Ishikawa (cell line): ENCODE measurements around the gene ZER1.

Experiments used
- CEBPB ChIP-seq: IDR thresholded peaks from 2 replicates; pipeline ENCODE4 v1.6.1; 2012
- CREB1 ChIP-seq: IDR thresholded peaks from 2 replicates; pipeline ENCODE4 v1.6.1; 2012; ENCODE audit warnings: low read depth
- EGR1 ChIP-seq: IDR thresholded peaks from 2 replicates; pipeline ENCODE4 v1.6.1; 2012
- EP300 ChIP-seq: IDR thresholded peaks from 2 replicates; pipeline ENCODE4 v1.6.1; 2012; ENCODE audit warnings: borderline replicate concordance
- FOXM1 ChIP-seq: IDR thresholded peaks from 2 replicates; pipeline ENCODE4 v1.6.1; 2012; ENCODE audit warnings: low read depth, borderline replicate concordance
- NFIC ChIP-seq: IDR thresholded peaks from 2 replicates; pipeline ENCODE4 v1.6.1; 2012
- RAD21 ChIP-seq: IDR thresholded peaks from 2 replicates; pipeline ENCODE4 v1.6.1; 2012; ENCODE audit warnings: low read depth
- TAF1 ChIP-seq: IDR thresholded peaks from 2 replicates; pipeline ENCODE4 v1.6.1; 2012; ENCODE audit warnings: low read depth, mild to moderate bottlenecking
- TCF12 ChIP-seq: IDR thresholded peaks from 2 replicates; pipeline ENCODE4 v1.6.1; 2012; ENCODE audit warnings: low read depth
- TEAD4 ChIP-seq: IDR thresholded peaks from 2 replicates; pipeline ENCODE4 v1.6.1; 2012
- YY1 ChIP-seq: IDR thresholded peaks from 2 replicates; pipeline ENCODE4 v1.6.1; 2012; ENCODE audit warnings: low read depth
- ZBTB7A ChIP-seq: IDR thresholded peaks from 2 replicates; pipeline ENCODE4 v1.6.1; 2012; ENCODE audit warnings: low read depth
- TF ChIP-seq, protein P1 (sequence below): IDR thresholded peaks from 2 replicates; pipeline ENCODE4 v1.6.1; 2012
- TF ChIP-seq, protein P2 (sequence below): IDR thresholded peaks from 2 replicates; pipeline ENCODE4 v1.6.1; 2012; ENCODE audit warnings: low read depth, mild to moderate bottlenecking
- TF ChIP-seq, protein P3 (sequence below): IDR thresholded peaks from 2 replicates; pipeline ENCODE4 v1.6.1; 2012

The ZER1 gene

DNA sequence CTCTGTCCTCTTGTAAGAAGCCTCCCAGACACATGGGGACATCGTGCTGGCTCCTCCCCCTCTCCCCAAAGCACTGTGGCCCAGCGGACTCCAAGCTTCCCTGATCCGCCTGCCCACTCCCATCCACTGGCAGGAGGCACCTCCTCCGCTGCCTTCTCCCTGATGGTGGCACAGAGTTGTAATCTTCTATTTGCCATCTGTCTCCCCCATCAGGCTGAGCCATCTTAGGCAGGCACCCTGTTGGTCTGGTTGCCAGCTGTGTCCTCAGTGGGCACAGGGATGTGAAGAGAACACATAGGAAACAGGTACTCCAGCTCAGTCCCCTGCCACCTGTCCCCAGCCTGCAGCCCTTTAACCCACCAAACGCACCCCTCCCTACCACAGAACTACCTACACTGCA, 42.4 kb downstream of the ZER1 start:
- TF ChIP-seq EGR1: no peak
- TF ChIP-seq, protein P1, sequence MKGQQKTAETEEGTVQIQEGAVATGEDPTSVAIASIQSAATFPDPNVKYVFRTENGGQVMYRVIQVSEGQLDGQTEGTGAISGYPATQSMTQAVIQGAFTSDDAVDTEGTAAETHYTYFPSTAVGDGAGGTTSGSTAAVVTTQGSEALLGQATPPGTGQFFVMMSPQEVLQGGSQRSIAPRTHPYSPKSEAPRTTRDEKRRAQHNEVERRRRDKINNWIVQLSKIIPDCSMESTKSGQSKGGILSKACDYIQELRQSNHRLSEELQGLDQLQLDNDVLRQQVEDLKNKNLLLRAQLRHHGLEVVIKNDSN: no peak
- no peak for TF ChIP-seq TEAD4
- no peak for TF ChIP-seq NFIC
- no peak for TF ChIP-seq CREB1
- TF ChIP-seq, protein P2, sequence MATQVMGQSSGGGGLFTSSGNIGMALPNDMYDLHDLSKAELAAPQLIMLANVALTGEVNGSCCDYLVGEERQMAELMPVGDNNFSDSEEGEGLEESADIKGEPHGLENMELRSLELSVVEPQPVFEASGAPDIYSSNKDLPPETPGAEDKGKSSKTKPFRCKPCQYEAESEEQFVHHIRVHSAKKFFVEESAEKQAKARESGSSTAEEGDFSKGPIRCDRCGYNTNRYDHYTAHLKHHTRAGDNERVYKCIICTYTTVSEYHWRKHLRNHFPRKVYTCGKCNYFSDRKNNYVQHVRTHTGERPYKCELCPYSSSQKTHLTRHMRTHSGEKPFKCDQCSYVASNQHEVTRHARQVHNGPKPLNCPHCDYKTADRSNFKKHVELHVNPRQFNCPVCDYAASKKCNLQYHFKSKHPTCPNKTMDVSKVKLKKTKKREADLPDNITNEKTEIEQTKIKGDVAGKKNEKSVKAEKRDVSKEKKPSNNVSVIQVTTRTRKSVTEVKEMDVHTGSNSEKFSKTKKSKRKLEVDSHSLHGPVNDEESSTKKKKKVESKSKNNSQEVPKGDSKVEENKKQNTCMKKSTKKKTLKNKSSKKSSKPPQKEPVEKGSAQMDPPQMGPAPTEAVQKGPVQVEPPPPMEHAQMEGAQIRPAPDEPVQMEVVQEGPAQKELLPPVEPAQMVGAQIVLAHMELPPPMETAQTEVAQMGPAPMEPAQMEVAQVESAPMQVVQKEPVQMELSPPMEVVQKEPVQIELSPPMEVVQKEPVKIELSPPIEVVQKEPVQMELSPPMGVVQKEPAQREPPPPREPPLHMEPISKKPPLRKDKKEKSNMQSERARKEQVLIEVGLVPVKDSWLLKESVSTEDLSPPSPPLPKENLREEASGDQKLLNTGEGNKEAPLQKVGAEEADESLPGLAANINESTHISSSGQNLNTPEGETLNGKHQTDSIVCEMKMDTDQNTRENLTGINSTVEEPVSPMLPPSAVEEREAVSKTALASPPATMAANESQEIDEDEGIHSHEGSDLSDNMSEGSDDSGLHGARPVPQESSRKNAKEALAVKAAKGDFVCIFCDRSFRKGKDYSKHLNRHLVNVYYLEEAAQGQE: no peak
- TF ChIP-seq YY1: no peak
- TF ChIP-seq TCF12: no peak
- TF ChIP-seq, protein P3, sequence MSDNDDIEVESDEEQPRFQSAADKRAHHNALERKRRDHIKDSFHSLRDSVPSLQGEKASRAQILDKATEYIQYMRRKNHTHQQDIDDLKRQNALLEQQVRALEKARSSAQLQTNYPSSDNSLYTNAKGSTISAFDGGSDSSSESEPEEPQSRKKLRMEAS: no peak

DNA sequence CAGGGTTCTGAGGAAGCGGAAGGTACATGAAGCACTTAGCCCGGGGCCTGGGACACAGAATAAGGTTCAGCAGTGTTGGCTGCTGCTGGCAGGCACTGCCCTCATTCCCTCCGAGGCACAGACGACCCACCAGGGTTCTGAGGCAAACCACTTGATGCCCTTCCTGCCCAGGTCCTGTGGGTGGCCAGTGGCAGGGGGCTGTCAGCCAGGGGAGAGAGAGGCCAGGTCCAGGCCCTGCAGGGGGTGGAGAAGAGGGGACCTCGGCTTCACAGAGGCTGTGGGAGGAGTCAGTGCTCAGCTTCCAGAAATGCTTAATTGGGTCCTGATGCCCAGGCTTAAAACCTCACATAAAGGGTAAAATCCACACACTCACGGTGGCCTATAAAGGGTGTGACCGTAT, 43.4 kb downstream of the ZER1 start:
- TF ChIP-seq YY1 (no peak), CEBPB (no peak), TEAD4 (no peak), CREB1 (no peak), RAD21 (no peak), EP300 (no peak), FOXM1 (no peak), NFIC (no peak), ZBTB7A (no peak), EGR1 (no peak), TAF1 (no peak), TCF12 (no peak)
- TF ChIP-seq, protein P2: no peak
- TF ChIP-seq, protein P3: no peak
- TF ChIP-seq, protein P1: no peak

DNA sequence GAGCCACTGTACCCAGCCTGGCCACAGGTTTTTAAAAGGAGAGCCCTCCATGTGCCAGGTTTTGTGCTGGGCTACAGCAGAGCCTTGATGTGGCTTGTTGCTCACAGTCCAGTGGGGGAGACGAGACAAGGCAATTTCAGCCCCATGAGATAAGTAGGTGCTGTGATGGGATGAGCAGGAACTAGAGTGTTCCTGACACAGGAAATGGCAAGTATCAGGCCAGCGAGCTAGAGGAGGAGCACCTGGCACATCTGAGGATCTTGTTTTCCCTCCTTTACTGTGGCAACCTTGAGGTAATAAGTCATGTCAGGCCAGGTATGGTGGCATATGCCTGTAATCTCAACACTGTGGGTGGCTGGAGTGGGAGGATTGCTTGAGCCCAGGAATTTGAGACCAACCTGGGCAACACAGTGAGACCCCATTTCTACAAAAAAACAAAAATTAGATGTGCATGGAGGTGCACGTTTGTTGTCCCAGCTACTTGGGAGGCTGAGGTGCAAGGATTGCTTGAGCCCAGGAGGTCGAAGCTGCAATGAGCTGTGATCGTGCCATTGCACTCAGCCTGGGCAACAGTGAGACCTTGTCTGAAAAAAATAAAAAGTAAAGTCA, 44.0 kb downstream of the ZER1 start:
- TF ChIP-seq CEBPB: no peak
- no peak for TF ChIP-seq TEAD4
- no peak for TF ChIP-seq RAD21
- no peak for TF ChIP-seq FOXM1
- TF ChIP-seq CREB1: no peak
- TF ChIP-seq ZBTB7A: no peak
- TF ChIP-seq, protein P2: no peak
- TF ChIP-seq, protein P3: no peak
- TF ChIP-seq EP300: no peak
- TF ChIP-seq, protein P1: no peak
- no peak for TF ChIP-seq YY1
- TF ChIP-seq NFIC: no peak
- no peak for TF ChIP-seq EGR1
- TF ChIP-seq TCF12: no peak
- TF ChIP-seq TAF1: no peak

DNA sequence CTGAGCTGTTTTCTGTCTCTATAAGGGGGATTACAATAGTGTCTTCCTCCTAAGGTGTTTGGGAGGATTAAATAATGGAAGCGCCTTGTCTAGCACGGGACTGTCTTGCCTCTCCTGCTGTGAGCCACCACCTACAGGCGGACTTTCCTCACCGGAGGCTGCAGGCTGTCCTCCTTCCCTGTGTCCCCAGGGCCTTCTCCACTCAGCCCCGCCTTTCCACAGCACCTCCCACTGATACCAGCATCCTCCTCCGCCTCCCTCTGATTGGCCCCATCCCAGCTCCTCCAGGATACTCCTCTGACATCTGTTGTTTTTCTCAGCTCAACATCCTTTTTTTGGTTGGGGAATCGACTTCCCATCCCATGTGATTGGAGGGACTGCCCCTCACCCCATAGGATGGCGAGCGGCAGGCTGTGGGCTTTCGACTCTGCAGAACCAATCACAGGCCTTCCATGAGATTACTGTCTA, 46.9 kb downstream of the ZER1 start:
- TF ChIP-seq, protein P3: no peak
- no peak for TF ChIP-seq ZBTB7A
- no peak for TF ChIP-seq NFIC
